Activated naive CD8-positive, alpha-beta T cell treated with anti-CD3 and anti-CD28 coated beads for 36 hours (primary cell): ENCODE measurements around the gene SPACDR. TPM values are rescaled to one million over a fixed set of nuclear protein-coding genes. Genes with fewer than 3 reads are reported as not detected.

Source experiments
- DNase-seq: peaks from one replicate; pipeline ENCODE4 v3.0.0; 2021
- H3K27ac Mint-ChIP-seq: one replicate; pipeline ENCODE4 v1.8.0; 2022; ENCODE audit warnings: mild to moderate bottlenecking, moderate library complexity, mixed read lengths
- H3K27me3 Mint-ChIP-seq: one replicate; pipeline ENCODE4 v1.8.0; 2022; ENCODE audit warnings: mild to moderate bottlenecking, mixed read lengths
- H3K36me3 Mint-ChIP-seq: one replicate; pipeline ENCODE4 v1.8.0; 2021; ENCODE audit warnings: mild to moderate bottlenecking, mixed read lengths
- H3K4me1 Mint-ChIP-seq: one replicate; pipeline ENCODE4 v1.8.0; 2021; ENCODE audit warnings: mixed read lengths
- H3K4me3 Mint-ChIP-seq: one replicate; pipeline ENCODE4 v1.8.0; 2022; ENCODE audit warnings: mild to moderate bottlenecking, moderate library complexity, mixed read lengths
- H3K9me3 Mint-ChIP-seq: one replicate; pipeline ENCODE4 v1.8.0; 2022; ENCODE audit warnings: mixed read lengths
- total RNA-seq, 2 experiments: library from RNA; stranded (reverse); gene quantifications; one replicate each; pipeline ENCODE4 v1.2.3, GENCODE V29; 2021

SPACDR gene
- total RNA-seq, 2 experiments from 2014 or later, result 1.0 to 1.5 TPM

DNA sequence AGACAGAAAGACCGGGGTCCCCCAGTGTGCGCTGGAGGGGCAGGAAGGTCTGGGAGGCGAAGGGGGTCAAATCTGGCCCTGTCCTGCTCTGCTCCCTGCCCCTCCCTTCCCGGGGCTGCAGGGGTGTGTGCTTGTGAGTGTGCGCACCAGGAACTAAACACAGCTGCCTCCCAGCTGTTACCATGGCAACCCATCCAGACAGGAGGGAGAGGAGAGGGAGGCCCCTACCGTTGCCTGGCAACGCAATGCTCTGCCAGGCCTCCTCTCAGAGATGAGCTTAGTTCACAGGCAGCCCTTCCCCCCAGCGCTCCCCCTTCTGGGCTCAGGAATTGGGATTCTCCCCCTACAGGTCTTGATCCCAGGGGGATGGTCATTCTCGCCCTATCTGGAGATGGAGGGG lies 25.8 kb upstream of the SPACDR start:
- Mint-ChIP-seq H3K27ac (no peak overlapping the region), H3K4me3 (no peak overlapping the region), H3K27me3 (no peaks in the 10 kb centered on the region), H3K4me1 (peaks cover 10% of the 10 kb centered on the region), H3K9me3 (no peaks in the 10 kb centered on the region), H3K36me3 (no peaks in the 10 kb centered on the region)
- DNase-seq, result peak; percentile 57

DNA sequence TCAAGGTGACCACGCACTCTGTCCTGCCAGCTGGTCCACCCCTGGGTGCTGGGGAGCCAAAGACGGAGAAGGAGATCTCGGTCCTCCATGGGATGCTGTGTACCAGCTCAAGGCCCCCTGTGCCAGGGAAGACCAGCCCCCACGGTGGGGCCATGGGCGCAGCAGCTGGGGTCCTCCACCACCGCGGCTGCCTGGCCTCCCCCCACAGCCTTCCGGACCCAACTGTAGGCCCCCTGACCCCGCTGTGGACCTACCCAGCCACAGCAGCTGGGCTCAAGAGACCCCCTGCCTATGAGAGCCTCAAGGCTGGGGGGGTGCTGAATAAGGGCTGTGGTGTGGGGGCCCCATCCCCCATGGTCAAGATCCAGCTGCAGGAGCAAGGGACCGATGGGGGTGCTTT lies 25.1 kb upstream of the SPACDR start:
- H3K27me3 Mint-ChIP-seq, result no peaks in the 10 kb centered on the region
- H3K4me3 Mint-ChIP-seq, result no peak overlapping the region
- no peak for DNase-seq
- H3K27ac Mint-ChIP-seq, result no peak overlapping the region
- no peaks in the 10 kb centered on the region for H3K9me3 Mint-ChIP-seq
- no peaks in the 10 kb centered on the region for H3K36me3 Mint-ChIP-seq
- H3K4me1 Mint-ChIP-seq, result peaks cover 10% of the 10 kb centered on the region

DNA sequence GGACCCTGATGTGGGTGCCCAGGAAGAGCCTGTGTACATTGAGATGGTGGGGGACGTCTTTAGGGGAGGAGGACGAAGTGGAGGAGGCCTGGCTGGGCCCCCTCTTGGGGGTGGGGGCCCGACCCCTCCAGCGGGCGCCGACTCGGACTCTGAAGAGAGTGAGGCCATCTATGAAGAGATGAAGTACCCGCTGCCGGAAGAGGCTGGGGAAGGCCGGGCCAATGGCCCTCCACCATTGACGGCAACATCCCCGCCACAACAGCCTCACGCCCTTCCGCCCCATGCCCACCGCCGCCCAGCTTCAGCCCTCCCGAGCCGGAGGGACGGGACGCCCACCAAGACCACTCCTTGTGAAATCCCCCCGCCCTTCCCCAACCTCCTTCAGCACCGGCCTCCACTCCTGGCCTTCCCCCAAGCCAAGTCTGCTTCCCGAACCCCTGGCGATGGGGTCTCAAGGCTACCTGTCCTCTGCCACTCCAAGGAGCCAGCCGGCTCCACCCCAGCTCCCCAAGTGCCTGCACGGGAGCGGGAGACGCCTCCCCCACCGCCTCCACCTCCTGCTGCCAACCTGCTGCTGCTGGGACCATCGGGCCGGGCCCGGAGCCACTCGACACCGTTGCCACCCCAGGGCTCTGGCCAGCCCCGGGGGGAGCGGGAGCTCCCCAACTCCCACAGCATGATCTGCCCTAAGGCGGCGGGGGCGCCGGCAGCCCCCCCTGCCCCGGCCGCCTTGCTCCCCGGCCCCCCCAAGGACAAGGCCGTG lies 24.5 kb upstream of the SPACDR start:
- no peak for DNase-seq
- no peaks in the 10 kb centered on the region for H3K36me3 Mint-ChIP-seq
- no peaks in the 10 kb centered on the region for H3K9me3 Mint-ChIP-seq
- H3K4me3 Mint-ChIP-seq, result no peak overlapping the region
- H3K4me1 Mint-ChIP-seq, result peaks cover 7% of the 10 kb centered on the region
- no peak overlapping the region for H3K27ac Mint-ChIP-seq
- no peaks in the 10 kb centered on the region for H3K27me3 Mint-ChIP-seq

DNA sequence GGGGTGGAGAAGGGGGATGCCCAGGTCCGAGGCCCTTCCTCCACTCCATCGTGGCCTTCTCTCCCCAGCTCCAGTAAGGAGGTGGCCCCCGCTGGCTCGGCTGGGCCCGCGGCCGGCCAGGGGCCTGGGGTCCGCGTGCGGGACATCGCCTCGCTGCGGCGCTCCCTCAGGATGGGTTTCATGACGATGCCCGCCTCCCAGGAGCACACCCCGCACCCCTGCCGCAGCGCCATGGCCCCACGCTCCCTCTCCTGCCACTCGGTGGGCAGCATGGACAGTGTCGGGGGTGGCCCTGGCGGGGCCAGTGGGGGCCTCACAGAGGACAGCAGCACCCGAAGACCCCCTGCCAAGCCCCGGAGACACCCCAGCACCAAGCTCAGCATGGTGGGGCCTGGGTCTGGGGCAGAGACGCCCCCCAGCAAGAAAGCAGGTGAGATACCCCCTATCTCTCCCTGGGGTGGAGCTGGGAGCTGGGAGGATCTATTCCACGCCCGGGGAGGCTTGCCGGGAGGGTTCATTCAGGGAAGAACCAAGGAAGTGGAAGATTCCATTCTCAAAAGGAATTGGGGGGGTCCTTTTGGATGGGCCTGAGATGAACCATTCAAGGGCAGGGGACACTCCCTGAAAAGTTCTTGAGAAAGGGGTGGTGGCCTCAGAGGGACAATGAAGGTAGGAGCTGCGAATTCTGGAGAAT lies 22.8 kb upstream of the SPACDR start:
- Mint-ChIP-seq H3K27ac (no peak overlapping the region), H3K36me3 (no peaks in the 10 kb centered on the region), H3K9me3 (no peaks in the 10 kb centered on the region), H3K4me3 (no peak overlapping the region), H3K4me1 (peaks cover 11% of the 10 kb centered on the region), H3K27me3 (no peaks in the 10 kb centered on the region)
- no peak for DNase-seq

DNA sequence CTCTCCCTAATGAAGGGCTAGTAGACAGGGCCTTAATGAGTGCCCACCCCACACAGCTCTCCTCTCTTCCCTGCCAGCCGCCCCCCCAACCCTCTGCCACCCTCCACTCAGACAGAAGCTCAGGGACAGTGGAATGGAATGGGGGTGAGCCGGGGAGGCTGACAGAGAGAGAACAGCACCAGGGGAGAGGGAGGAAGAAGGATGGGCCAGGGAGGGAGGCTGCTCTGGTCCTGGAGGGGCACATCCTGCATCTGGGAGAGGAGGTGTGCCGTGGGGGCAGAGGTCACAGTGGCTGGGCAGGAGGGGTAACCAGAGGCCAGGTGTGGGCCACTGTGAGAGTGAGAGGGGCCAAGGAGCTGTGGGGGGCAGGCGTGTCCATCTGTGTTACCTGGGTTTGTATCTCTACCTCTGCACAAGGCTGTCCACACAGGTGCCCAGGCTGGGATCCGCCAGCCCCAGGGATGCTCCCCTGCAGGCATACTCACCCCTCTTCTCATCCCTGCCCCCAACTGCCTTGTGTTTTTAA lies 22.1 kb upstream of the SPACDR start:
- DNase-seq, result no peak
- peaks cover 11% of the 10 kb centered on the region for H3K4me1 Mint-ChIP-seq
- H3K9me3 Mint-ChIP-seq, result no peaks in the 10 kb centered on the region
- no peaks in the 10 kb centered on the region for H3K36me3 Mint-ChIP-seq
- H3K27ac Mint-ChIP-seq, result no peak overlapping the region
- H3K27me3 Mint-ChIP-seq, result no peaks in the 10 kb centered on the region
- H3K4me3 Mint-ChIP-seq, result no peak overlapping the region

DNA sequence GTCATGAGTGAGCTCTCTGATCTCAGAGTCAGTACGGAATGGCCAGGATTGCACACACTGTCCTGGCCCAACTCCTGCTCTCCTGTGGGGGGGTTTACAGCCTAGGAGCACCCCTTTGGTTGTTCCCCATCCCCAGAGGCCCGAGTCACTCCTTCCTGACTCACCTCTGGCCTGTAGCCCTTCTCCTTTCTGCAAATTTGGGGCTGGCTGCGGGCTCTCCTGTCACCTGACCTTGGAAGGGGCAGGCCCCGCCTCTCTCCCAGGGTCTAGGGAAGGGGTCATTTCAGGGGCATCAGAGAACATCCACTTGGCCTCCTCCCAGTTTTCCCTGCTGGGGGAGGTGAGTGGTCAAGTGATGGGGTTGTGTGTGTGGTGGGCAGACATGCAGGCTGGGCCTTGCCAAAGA lies 21.4 kb upstream of the SPACDR start:
- Mint-ChIP-seq H3K36me3 (no peaks in the 10 kb centered on the region), H3K4me3 (no peak overlapping the region), H3K9me3 (no peaks in the 10 kb centered on the region), H3K27me3 (no peaks in the 10 kb centered on the region), H3K27ac (no peak overlapping the region), H3K4me1 (peaks cover 11% of the 10 kb centered on the region)
- DNase-seq, result no peak

DNA sequence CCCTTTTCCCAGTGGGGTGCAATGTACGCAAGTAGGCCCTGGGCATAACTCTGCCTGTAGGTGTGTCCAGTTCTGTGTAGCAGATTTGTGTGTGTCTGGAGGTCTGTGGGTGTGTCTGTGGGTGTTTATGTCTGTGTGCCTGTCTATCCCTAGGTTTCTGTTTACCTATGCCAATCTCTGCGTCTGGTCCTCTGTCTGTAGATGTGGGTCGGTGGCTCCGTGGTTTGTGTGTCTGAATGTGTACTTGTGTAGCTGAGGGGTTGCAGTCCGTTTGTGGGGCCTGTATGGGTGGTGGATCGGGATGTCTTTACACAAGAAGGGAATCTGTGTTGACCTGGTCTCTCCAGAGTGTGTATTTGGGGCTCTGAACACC lies 20.6 kb upstream of the SPACDR start:
- H3K9me3 Mint-ChIP-seq, result no peaks in the 10 kb centered on the region
- no peaks in the 10 kb centered on the region for H3K27me3 Mint-ChIP-seq
- H3K27ac Mint-ChIP-seq, result no peak overlapping the region
- H3K4me3 Mint-ChIP-seq, result no peak overlapping the region
- no peak for DNase-seq
- H3K36me3 Mint-ChIP-seq, result no peaks in the 10 kb centered on the region
- peaks cover 11% of the 10 kb centered on the region for H3K4me1 Mint-ChIP-seq

DNA sequence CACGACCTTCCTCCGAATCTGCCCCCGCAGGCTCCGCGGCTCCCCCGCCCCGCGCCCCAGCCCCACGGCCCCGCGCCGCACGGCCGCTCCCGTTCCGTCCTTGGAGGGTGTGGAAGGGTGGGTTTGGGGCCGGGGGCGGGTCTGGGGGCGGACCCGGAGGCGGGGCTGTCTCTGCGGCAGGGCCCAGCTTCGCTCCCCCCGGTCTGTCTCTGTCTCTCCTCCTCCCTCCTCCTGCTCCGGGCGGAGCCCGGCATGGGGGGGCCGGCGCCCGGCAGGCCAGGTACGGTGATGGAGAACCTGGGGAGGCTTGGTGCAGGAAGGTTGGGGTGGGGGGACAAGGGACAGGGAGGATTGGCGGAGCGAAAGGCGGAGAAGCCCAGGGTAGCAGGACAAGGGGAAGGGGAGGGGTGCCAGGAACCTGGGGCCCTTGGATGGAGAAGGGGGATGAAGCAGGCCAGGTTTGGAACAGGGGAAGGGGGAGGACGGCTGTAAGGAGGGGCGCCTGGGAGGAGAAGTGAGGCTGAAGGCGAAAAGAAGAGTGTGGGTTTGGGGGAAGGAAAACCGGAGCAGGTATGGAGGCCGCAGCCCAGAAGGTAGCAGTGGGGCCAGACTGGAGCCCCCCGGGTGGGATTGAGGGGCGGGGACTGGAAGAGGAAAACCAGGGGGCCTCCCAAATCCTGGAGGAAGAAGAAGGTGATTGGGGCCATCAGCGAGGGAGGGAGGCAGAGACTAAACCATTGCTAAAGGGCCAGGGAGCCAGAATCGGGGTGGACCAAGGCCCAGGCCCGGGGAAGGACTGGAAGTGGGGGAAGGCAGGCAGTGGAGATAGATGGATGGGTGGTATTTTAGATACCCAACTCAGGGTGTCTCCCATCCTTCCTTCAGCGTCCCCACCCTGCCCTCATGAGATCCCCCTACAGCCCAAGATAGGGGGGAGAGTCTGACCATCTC lies 19.9 kb upstream of the SPACDR start, which contains the start of gene NYAP1:
NYAP1 (plus strand) TSS at position 206 of the 951 bp plus-strand sequence. CDS start 1,385 bp downstream, outside the sequence.
- H3K4me3 Mint-ChIP-seq, result peak within 1 kb of the TSS; percentile 81
- H3K4me1 Mint-ChIP-seq, result peaks cover 14% of the 10 kb centered on the region
- H3K27ac Mint-ChIP-seq, result no peak within 1 kb of the TSS
- H3K9me3 Mint-ChIP-seq, result no peaks in the 10 kb centered on the region
- no peaks in the 10 kb centered on the region for H3K27me3 Mint-ChIP-seq
- no peaks in the 10 kb centered on the region for H3K36me3 Mint-ChIP-seq
- peak; percentile 43 for DNase-seq

DNA sequence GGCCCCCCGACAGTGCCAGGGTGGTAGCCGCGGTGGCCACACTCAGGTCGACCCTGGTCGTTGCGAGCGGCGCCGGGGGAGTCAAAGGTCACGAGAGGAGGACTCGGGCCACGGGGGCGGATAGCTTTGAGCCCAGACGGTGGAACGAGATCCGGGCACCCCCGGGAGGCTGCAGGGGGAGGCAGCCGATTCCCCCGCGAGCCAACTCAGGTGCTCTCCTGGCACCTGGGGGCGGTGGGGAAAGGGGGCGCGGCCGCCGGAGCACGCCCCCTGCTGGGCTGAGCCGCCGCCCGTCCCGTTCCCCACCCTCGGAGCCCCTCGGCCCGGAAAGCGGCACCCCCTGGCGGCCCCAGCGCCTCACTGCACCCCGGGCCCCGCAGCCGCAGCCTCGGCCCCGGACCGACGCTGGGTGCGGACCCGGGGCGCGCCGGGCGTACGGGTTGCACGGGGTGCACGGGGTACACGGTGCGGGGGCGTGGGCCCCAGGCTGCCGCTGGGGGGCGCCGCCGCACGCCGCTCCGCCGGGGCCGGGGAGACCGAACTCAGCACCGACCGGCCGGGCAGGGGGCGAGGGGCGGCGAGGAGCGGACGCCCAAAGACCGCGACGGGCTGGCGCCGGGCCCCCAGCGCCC lies 19.1 kb upstream of the SPACDR start:
- peak overlapping the region; percentile 81 for H3K4me3 Mint-ChIP-seq
- peaks cover 14% of the 10 kb centered on the region for H3K4me1 Mint-ChIP-seq
- H3K27me3 Mint-ChIP-seq, result no peaks in the 10 kb centered on the region
- H3K27ac Mint-ChIP-seq, result no peak overlapping the region
- H3K36me3 Mint-ChIP-seq, result no peaks in the 10 kb centered on the region
- peak; percentile 90 for DNase-seq
- no peaks in the 10 kb centered on the region for H3K9me3 Mint-ChIP-seq

DNA sequence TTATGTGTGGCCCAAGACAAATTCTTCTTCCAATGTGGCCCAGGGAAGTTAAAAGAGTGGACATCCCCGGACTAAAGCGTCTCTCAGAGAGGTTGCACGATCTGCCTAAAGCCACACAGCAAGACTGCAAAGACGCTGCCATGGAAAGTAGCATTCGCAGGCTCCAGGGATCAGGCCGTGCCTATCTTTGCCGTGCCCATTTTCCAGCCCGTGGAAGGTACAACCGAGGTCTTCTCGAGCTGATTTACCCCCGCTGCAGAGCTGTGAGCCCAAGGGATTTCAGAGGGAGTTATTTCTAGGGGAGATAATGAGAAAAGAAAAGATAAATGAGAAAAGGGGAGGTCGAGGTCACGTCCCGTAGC lies 18.6 kb upstream of the SPACDR start:
- Mint-ChIP-seq H3K27ac (no peak overlapping the region), H3K36me3 (no peaks in the 10 kb centered on the region), H3K9me3 (no peaks in the 10 kb centered on the region), H3K4me1 (peaks cover 14% of the 10 kb centered on the region), H3K27me3 (no peaks in the 10 kb centered on the region), H3K4me3 (peak overlapping the region; percentile 81)
- no peak for DNase-seq

DNA sequence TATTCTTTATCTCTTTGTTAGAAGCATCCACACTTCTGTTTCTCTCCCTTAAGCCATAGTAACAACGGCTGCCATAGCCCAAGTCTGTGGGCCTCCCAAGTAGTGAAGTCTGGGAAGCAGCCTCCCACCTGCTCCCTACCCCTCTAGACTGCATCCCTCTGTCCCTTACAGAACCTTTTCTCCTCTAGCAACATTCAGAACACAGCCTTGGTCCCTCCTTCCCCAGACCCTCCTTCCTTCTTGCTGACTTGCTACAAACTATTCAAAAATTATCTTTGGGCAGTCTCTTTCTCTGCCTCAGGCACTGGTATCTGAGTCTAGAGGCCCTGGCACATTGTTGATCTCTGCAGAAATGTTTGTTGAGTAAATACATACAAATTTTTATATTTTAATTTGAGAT lies 17.4 kb upstream of the SPACDR start:
- no peak for DNase-seq
- Mint-ChIP-seq H3K4me1 (peaks cover 18% of the 10 kb centered on the region), H3K9me3 (no peaks in the 10 kb centered on the region), H3K27ac (no peak overlapping the region), H3K27me3 (no peaks in the 10 kb centered on the region), H3K36me3 (peaks cover 6% of the 10 kb centered on the region), H3K4me3 (no peak overlapping the region)

DNA sequence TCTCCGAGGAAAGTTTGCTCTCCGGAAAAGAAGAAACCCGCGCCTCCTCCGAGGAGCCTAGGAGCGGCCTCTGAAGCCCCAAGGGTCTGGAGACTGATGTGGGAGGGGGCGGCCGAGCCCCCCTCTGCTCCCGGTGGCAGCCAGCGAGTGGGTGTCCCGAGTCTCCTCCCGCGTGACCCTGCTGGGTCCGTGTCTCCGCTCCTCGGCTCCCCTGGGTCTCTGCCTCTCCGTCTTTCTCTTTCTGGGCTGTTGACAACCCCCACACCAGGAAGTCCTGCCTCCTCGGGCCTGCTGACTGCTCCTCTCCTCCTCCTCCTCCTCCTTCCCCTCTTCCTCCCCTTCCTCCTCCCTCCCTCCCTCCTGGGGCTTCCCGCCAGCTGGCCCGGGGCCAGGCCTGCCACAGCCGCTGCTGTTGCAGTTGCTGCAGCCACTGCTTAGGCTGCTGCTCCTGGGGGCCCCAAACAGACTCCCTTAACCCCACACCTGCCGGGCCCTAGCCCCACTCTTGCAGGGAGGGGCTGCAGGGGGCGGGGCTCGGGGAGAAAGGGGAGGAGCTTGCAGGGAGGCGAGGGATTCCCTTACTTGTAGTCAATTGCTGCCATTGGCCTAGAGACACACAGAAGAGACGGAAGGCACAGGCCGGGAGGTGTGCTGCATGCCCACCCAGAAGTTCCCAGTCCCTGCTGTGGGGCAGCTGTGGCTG lies 15.0 kb upstream of the SPACDR start, which contains the start of gene TSC22D4:
TSC22D4 (minus strand) TSS at position 257 of the 703 bp plus-strand sequence. CDS start 1,176 bp downstream, outside the sequence.
- peak; percentile 92 for DNase-seq
- Mint-ChIP-seq H3K36me3 (peaks cover 18% of the 10 kb centered on the region), H3K27me3 (no peaks in the 10 kb centered on the region), H3K4me3 (peak within 1 kb of the TSS; percentile 83), H3K4me1 (peaks cover 37% of the 10 kb centered on the region), H3K27ac (peak within 1 kb of the TSS; percentile 92), H3K9me3 (no peaks in the 10 kb centered on the region)

DNA sequence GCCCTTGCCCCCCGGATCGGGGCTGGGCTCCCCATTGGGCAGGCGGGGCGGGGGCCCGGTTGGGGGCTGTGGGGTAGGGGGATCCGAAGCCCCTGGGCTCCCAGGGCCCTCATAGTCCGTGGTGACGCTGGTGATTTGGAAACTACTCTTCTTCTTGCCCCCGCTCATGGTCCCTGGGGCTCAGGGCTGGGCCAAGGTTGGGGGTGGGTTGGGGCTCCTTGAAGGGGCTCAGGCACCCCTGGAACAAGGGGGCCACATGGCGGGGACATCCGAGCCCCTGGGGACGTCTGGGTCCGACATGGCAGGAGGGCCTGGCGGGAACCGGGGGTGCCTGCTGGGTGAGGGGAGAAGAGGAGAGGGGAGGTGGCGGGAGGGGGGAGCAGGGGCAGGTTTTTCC lies 13.8 kb upstream of the SPACDR start:
- no peaks in the 10 kb centered on the region for H3K27me3 Mint-ChIP-seq
- H3K36me3 Mint-ChIP-seq, result peaks cover 23% of the 10 kb centered on the region
- peaks cover 46% of the 10 kb centered on the region for H3K4me1 Mint-ChIP-seq
- no peaks in the 10 kb centered on the region for H3K9me3 Mint-ChIP-seq
- no peak for DNase-seq
- H3K27ac Mint-ChIP-seq, result peak overlapping the region; percentile 92
- peak overlapping the region; percentile 83 for H3K4me3 Mint-ChIP-seq
